T-cell (primary cell): Measurements from ENCODE around the gene CCR5. TPM values are rescaled to one million over a fixed set of nuclear protein-coding genes. Genes with fewer than 3 reads are reported as not detected.
A peak's percentile ranks its signal among the peaks of the same experiment; 100 is the strongest.
"Not testable (repeated sequence)": the region's sequence is repeated elsewhere in the genome, so short reads cannot be mapped to it uniquely, and the experiment has no call there.

ENCODE experiments used
- ATAC-seq, 4 experiments: fragments of 200-7000 bp in 3 of 4; fragments of 150-1000 bp in 1 of 4; cut with Tn5 transposase; replicated peaks in 1 of 4; 1 replicate in 3 of 4; 2 replicates in 1 of 4; pipeline ENCODE4 v1.10.0; 2021; ENCODE audit warnings: moderate library complexity in 3 of 4, mild to moderate bottlenecking in 2 of 4, moderate number of reproducible peaks in 1 of 4
- CTCF ChIA-PET, 2 donors: fragments of 300-600 bp; sonication (Branson Sonifier 250); formaldehyde crosslinking; loops; one replicate each; lab custom pipeline; 2022; ENCODE audit warnings: antibody characterized with exemption in 2 of 2; lab: Charles Lee
- POLR2A ChIA-PET, 2 donors: fragments of 300-600 bp; sonication (Branson Sonifier 250); formaldehyde crosslinking; loops; one replicate each; lab custom pipeline; 2022; ENCODE audit warnings: antibody characterized with exemption in 2 of 2; lab: Charles Lee
- DNase-seq, 35 experiments: peaks; one replicate each; pipeline versions ENCODE4 v3.0.0 to v3.0.0-alpha.2; 2013 to 2023
- H3K27ac ChIP-seq: one replicate; pipeline ENCODE4 v1.5.1; 2013; ENCODE audit warnings: low read length
- H3K27me3 ChIP-seq, 2 experiments: replicated peaks in 1 of 2; 1 replicate in 1 of 2; 2 replicates in 1 of 2; pipeline versions ENCODE4 v1.6.1 to v1.7.0; 2013; ENCODE audit warnings: low read length in 1 of 2, mixed read lengths in 1 of 2; ENCODE audit not compliant: control insufficient read depth in 2 of 2, insufficient read depth in 2 of 2; ENCODE audit errors: extremely low read depth in 1 of 2
- H3K36me3 ChIP-seq, 2 donors: 1 replicate in 1 of 2; 2 replicates in 1 of 2; pipeline versions ENCODE4 v1.6.1 to v1.7.0; 2013; ENCODE audit warnings: low read length in 1 of 2; ENCODE audit not compliant: control insufficient read depth in 2 of 2, insufficient read depth in 1 of 2; ENCODE audit errors: extremely low read depth in 1 of 2
- H3K4me1 ChIP-seq, 2 experiments: 1 replicate in 1 of 2; 2 replicates in 1 of 2; pipeline versions ENCODE4 v1.6.1 to v1.7.0; 2013; ENCODE audit warnings: low read length in 2 of 2, mixed read lengths in 1 of 2; ENCODE audit not compliant: insufficient read depth in 2 of 2, control insufficient read depth in 1 of 2; ENCODE audit errors: extremely low read depth in 1 of 2
- H3K4me3 ChIP-seq, 2 donors: 1 replicate in 1 of 2; 2 replicates in 1 of 2; pipeline versions ENCODE4 v1.5.1 to v1.7.0; 2013; ENCODE audit warnings: mild to moderate bottlenecking in 2 of 2, low read length in 1 of 2, moderate library complexity in 1 of 2; ENCODE audit not compliant: control insufficient read depth in 1 of 2; ENCODE audit errors: extremely low read depth in 1 of 2
- H3K9me3 ChIP-seq: 2 replicates; pipeline ENCODE4 v1.7.0; 2013
- H3K27ac Mint-ChIP-seq, 2 donors: one replicate each; pipeline ENCODE4 v1.8.0; 2020 to 2021; ENCODE audit warnings: mild to moderate bottlenecking in 2 of 2, mixed read lengths in 2 of 2
- H3K27me3 Mint-ChIP-seq, 2 donors: one replicate each; pipeline ENCODE4 v1.8.0; 2021 to 2022; ENCODE audit warnings: mixed read lengths in 2 of 2
- H3K36me3 Mint-ChIP-seq: one replicate; pipeline ENCODE4 v1.8.0; 2021; ENCODE audit warnings: mixed read lengths
- H3K4me1 Mint-ChIP-seq, 3 donors: one replicate each; pipeline ENCODE4 v1.8.0; 2020 to 2022; ENCODE audit warnings: mixed read lengths in 3 of 3, mild to moderate bottlenecking in 1 of 3
- H3K4me3 Mint-ChIP-seq, 3 donors: one replicate each; pipeline ENCODE4 v1.8.0; 2020 to 2022; ENCODE audit warnings: mild to moderate bottlenecking in 3 of 3, mixed read lengths in 3 of 3, moderate library complexity in 3 of 3
- H3K9me3 Mint-ChIP-seq, 3 donors: one replicate each; pipeline ENCODE4 v1.8.0; 2020 to 2022; ENCODE audit warnings: mixed read lengths in 3 of 3
- WGBS: methylation state at CpG from one replicate; pipeline ENCODE4 v1.1.5; 2013; ENCODE audit warnings: missing lambda C conversion rate; ENCODE audit not compliant: insufficient coverage; 5-methylcytosine and 5-hydroxymethylcytosine counted together
- total RNA-seq, 35 experiments: library from RNA in 6 of 35; stranded (reverse) in 6 of 35; fragments of 120-200 nt in 1 of 35; gene quantifications; one replicate each; pipeline versions ENCODE4 v1.2.1 to v1.2.4 and lab custom pipeline; 2013 to 2026

Gene CCR5
- total RNA-seq, 5 donors from 2014 or later (not counting 1 experiment from before 2014, with no cell fraction given), result 4.0 to 14.6 (median 10.1) TPM

- DNase-seq, H3K9me3 ChIP-seq, H3K27ac Mint-ChIP-seq, H3K27me3 Mint-ChIP-seq, H3K27ac ChIP-seq, ATAC-seq, H3K36me3 ChIP-seq, H3K9me3 Mint-ChIP-seq, H3K27me3 ChIP-seq, POLR2A ChIA-PET, H3K4me3 Mint-ChIP-seq, H3K36me3 Mint-ChIP-seq, H3K4me3 ChIP-seq: not testable (repeated sequence)
- peaks cover 13 to 15% (median 15%) of the 10 kb centered on the region in 3 donors for H3K4me1 Mint-ChIP-seq
- no CpG with 5 or more reads among the region's 4 CpGs for WGBS
- CTCF ChIA-PET, result interaction anchor here in 1 of 2 donors (1.3 kb wide), 1 partner anchor 127 kb away, joined by 3 read pairs; no protein-coding TSS in a partner anchor
- peaks cover 7 to 15% of the 10 kb centered on the region in 2 experiments for H3K4me1 ChIP-seq
These were observed 32.2 kb downstream of the CCR5 start for GRCh38 chr3:46402902-46403301.

GRCh38 chr3:46405301-46406019 is 34.7 kb downstream of the CCR5 start:
- H3K36me3 ChIP-seq, result no peaks in the 10 kb centered on the region
- Mint-ChIP-seq H3K36me3 (no peaks in the 10 kb centered on the region), H3K27ac (peak overlapping the region in 1 of 2 donors; percentile 31), H3K9me3 (peaks cover 0 to 4% (median 0%) of the 10 kb centered on the region in 3 donors), H3K4me3 (no peak overlapping the region), H3K27me3 (peaks cover 0 to 3% of the 10 kb centered on the region in 2 donors), H3K4me1 (peaks cover 28 to 35% (median 32%) of the 10 kb centered on the region in 3 donors)
- no peaks in the 10 kb centered on the region for H3K9me3 ChIP-seq
- no peak overlapping the region for H3K4me3 ChIP-seq
- peaks cover 24 to 26% of the 10 kb centered on the region in 2 experiments for H3K4me1 ChIP-seq
- H3K27ac ChIP-seq, result no peak overlapping the region
- ATAC-seq (no peak), DNase-seq (no peak)
- ChIA-PET POLR2A (no interaction called here), CTCF (no interaction called here)
- no peaks in the 10 kb centered on the region for H3K27me3 ChIP-seq
- WGBS, result 90% methylated on average over 5 of the region's 11 CpGs

GRCh38 chr3:46406443-46406787 is 35.7 kb downstream of the CCR5 start:
- H3K9me3 ChIP-seq, result no peaks in the 10 kb centered on the region
- ChIA-PET CTCF (interaction anchor here in 1 of 2 donors (1.3 kb wide), 1 partner anchor 82 kb away, joined by 3 read pairs; no protein-coding TSS in a partner anchor), POLR2A (no interaction called here)
- Mint-ChIP-seq H3K4me3 (peak overlapping the region in 2 of 3 donors; percentile 34 to 84), H3K27me3 (peaks cover 0 to 3% of the 10 kb centered on the region in 2 donors), H3K27ac (peak overlapping the region in 1 of 2 donors; percentile 46), H3K4me1 (peaks cover 28 to 35% (median 32%) of the 10 kb centered on the region in 3 donors), H3K9me3 (peaks cover 0 to 4% (median 0%) of the 10 kb centered on the region in 3 donors), H3K36me3 (no peaks in the 10 kb centered on the region)
- H3K4me3 ChIP-seq, result no peak overlapping the region
- 95% methylated on average over 4 of the region's 4 CpGs for WGBS
- H3K4me1 ChIP-seq, result peaks cover 24 to 26% of the 10 kb centered on the region in 2 experiments
- peak in 1 of 35 experiments; percentile 35 for DNase-seq
- ATAC-seq, result no peak
- no peak overlapping the region for H3K27ac ChIP-seq
- no peaks in the 10 kb centered on the region for H3K36me3 ChIP-seq
- H3K27me3 ChIP-seq, result no peaks in the 10 kb centered on the region

- peaks cover 28 to 35% (median 32%) of the 10 kb centered on the region in 3 donors for H3K4me1 Mint-ChIP-seq
- peak within 1 kb of the TSS; percentile 77 for H3K27ac ChIP-seq
- H3K4me1 ChIP-seq, result peaks cover 24 to 26% of the 10 kb centered on the region in 2 experiments
- H3K27me3 ChIP-seq, result no peaks in the 10 kb centered on the region
- H3K9me3 Mint-ChIP-seq, result peaks cover 0 to 4% (median 0%) of the 10 kb centered on the region in 3 donors
- ChIA-PET POLR2A (interaction anchor here in 1 of 2 donors (0.6 kb wide), 1 partner anchor 22 kb away, joined by 3 read pairs; no protein-coding TSS in a partner anchor), CTCF (interaction anchor here (0.6 to 1.3 kb wide), 4 partner anchors 38 to 538 kb away, joined by 3 to 4 read pairs (median 4); no protein-coding TSS in a partner anchor)
- DNase-seq (peak; percentile 9 to 68 (median 34)), ATAC-seq (peak; percentile 64 to 85 (median 78))
- WGBS, result 44% methylated on average over 11 of the region's 20 CpGs
- H3K27ac Mint-ChIP-seq, result peak within 1 kb of the TSS; percentile 77 to 87
- no peaks in the 10 kb centered on the region for H3K36me3 ChIP-seq
- peak within 1 kb of the TSS; percentile 52 to 83 for H3K4me3 ChIP-seq
- no peaks in the 10 kb centered on the region for H3K36me3 Mint-ChIP-seq
- H3K27me3 Mint-ChIP-seq, result peaks cover 0 to 3% of the 10 kb centered on the region in 2 donors
- H3K9me3 ChIP-seq, result no peaks in the 10 kb centered on the region
- H3K4me3 Mint-ChIP-seq, result peak within 1 kb of the TSS; percentile 75 to 84 (median 77)
These were observed 36.3 kb downstream of the CCR5 start, which contains the start of the genes CCR5AS and CCRL2 for GRCh38 chr3:46406788-46407611. CCR5AS (minus strand) TSS chr3:46407066. CCRL2 (plus strand) TSS chr3:46407259; CDS start chr3:46408080, 821 bp downstream.

- Histone ChIP-seq H3K4me3 (peak overlapping the region in 1 of 2 donors; percentile 83), H3K36me3 (no peaks in the 10 kb centered on the region), H3K9me3 (no peaks in the 10 kb centered on the region), H3K27me3 (no peaks in the 10 kb centered on the region), H3K27ac (no peak overlapping the region), H3K4me1 (peaks cover 24 to 26% of the 10 kb centered on the region in 2 experiments)
- ATAC-seq (no peak), DNase-seq (no peak)
- H3K36me3 Mint-ChIP-seq, result no peaks in the 10 kb centered on the region
- peak overlapping the region in 2 of 3 donors; percentile 75 to 84 for H3K4me3 Mint-ChIP-seq
- peaks cover 0 to 1% (median 0%) of the 10 kb centered on the region in 3 donors for H3K9me3 Mint-ChIP-seq
- H3K27me3 Mint-ChIP-seq, result peaks cover 0 to 2% of the 10 kb centered on the region in 2 donors
- peak overlapping the region in 1 of 2 donors; percentile 87 for H3K27ac Mint-ChIP-seq
- peaks cover 28 to 35% (median 32%) of the 10 kb centered on the region in 3 donors for H3K4me1 Mint-ChIP-seq
- CTCF ChIA-PET, result interaction anchor here in 1 of 2 donors (1.0 kb wide), 1 partner anchor 39 kb away, joined by 4 read pairs; no protein-coding TSS in a partner anchor
- POLR2A ChIA-PET, result no interaction called here
- 86% methylated on average over 6 of the region's 7 CpGs for WGBS
These were observed 37.2 kb downstream of the CCR5 start for GRCh38 chr3:46407970-46408369.

DNA sequence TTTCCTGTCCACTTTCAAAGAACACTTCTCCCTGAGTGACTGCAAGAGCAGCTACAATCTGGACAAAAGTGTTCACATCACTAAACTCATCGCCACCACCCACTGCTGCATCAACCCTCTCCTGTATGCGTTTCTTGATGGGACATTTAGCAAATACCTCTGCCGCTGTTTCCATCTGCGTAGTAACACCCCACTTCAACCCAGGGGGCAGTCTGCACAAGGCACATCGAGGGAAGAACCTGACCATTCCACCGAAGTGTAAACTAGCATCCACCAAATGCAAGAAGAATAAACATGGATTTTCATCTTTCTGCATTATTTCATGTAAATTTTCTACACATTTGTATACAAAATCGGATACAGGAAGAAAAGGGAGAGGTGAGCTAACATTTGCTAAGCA is 38.1 kb downstream of the CCR5 start:
- POLR2A ChIA-PET, result no interaction called here
- Histone ChIP-seq H3K9me3 (no peaks in the 10 kb centered on the region), H3K27me3 (no peaks in the 10 kb centered on the region), H3K36me3 (no peaks in the 10 kb centered on the region), H3K4me1 (peaks cover 24 to 26% of the 10 kb centered on the region in 2 experiments), H3K27ac (no peak overlapping the region), H3K4me3 (no peak overlapping the region)
- WGBS, result 100% methylated on average over 4 of the region's 7 CpGs
- Mint-ChIP-seq H3K27me3 (no peaks in the 10 kb centered on the region), H3K9me3 (no peaks in the 10 kb centered on the region), H3K4me3 (no peak overlapping the region), H3K36me3 (no peaks in the 10 kb centered on the region), H3K27ac (no peak overlapping the region), H3K4me1 (peaks cover 28 to 35% (median 32%) of the 10 kb centered on the region in 3 donors)
- no peak for ATAC-seq
- CTCF ChIA-PET, result no interaction called here
- DNase-seq, result no peak
